Suprapubic skin (tissue), 4 donors: Measurements from ENCODE around the gene ATP5IF1.

Experiments
- EP300 ChIP-seq: sonication (generic); formaldehyde crosslinking; IDR thresholded peaks from one replicate; pipeline ENCODE4 v1.6.1; 2017; ENCODE audit warnings: antibody characterized with exemption
- POLR2A ChIP-seq, 2 donors: fragments of 450-650 bp; IDR thresholded peaks; one replicate each; pipeline ENCODE4 v1.6.1; 2017; ENCODE audit warnings: antibody characterized with exemption in 2 of 2, mild to moderate bottlenecking in 2 of 2, moderate library complexity in 2 of 2
- POLR2AphosphoS5 ChIP-seq, 3 donors: sonication (generic); formaldehyde crosslinking; IDR thresholded peaks; one replicate each; pipeline ENCODE4 v1.6.1; 2017; ENCODE audit warnings: antibody characterized with exemption in 3 of 3
- TF ChIP-seq, protein P1 (sequence below), 2 donors: fragments of 200-600 bp in 1 of 2; fragments of 450-650 bp in 1 of 2; sonication (generic) in 1 of 2; IDR thresholded peaks; one replicate each; pipeline ENCODE4 v1.5.1; 2016 to 2019; ENCODE audit warnings: antibody characterized with exemption in 2 of 2, mild to moderate bottlenecking in 1 of 2, moderate library complexity in 1 of 2

DNA sequence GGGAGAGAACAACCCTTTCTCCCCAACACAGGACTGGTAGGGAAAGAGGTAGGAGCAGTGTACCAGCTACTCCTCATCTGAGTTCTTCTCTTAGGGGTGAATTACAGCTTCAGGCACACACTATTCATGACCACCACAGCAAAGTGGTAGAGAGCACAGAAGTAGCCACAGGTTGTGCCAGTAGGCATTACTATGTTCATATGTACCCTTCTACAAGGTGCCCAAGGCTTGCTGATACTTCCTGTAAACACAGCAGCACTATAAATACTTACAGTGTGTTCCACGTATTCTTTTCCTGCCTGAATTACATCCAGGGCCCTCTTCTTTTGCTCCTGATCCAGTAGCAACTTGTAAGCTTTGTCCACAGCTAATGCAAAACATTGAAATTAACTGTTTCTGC lies 26.2 kb upstream of the ATP5IF1 start:
- TF ChIP-seq, protein P1, sequence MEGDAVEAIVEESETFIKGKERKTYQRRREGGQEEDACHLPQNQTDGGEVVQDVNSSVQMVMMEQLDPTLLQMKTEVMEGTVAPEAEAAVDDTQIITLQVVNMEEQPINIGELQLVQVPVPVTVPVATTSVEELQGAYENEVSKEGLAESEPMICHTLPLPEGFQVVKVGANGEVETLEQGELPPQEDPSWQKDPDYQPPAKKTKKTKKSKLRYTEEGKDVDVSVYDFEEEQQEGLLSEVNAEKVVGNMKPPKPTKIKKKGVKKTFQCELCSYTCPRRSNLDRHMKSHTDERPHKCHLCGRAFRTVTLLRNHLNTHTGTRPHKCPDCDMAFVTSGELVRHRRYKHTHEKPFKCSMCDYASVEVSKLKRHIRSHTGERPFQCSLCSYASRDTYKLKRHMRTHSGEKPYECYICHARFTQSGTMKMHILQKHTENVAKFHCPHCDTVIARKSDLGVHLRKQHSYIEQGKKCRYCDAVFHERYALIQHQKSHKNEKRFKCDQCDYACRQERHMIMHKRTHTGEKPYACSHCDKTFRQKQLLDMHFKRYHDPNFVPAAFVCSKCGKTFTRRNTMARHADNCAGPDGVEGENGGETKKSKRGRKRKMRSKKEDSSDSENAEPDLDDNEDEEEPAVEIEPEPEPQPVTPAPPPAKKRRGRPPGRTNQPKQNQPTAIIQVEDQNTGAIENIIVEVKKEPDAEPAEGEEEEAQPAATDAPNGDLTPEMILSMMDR (IDR thresholded peaks at IDR 0.05), result no peak
- no peak for TF ChIP-seq POLR2A (IDR thresholded peaks at IDR 0.05)
- TF ChIP-seq EP300, result no peak
- no peak for TF ChIP-seq POLR2AphosphoS5 (IDR thresholded peaks at IDR 0.05)
